Measurements from ENCODE around the gene TAS2R38. TPM values are rescaled to one million over a fixed set of nuclear protein-coding genes. Genes with fewer than 3 reads are reported as not detected.

TAS2R38 gene
- total RNA-seq, 6 experiments from 2014 or later: not detected

DNA sequence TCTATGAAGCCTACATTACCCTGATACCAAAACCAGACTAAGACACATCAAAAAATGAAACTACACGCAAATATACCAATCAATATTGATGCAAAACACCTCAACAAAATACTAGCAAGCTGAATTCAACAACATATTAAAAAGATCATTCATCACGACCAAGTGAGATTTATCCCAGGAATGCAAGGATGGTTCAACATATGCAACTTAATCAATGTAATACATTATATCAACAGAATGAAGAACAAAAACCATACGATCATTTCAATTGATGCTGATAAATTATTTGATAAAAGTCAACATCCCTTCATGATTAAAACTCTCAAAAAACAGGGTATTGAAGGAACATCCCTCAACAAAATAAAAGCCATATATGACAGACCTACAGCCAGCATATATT is 32.5 kb downstream of the TAS2R38 start:
- no peaks in the 10 kb centered on the region for H3K27me3 ChIP-seq
- H3K27ac ChIP-seq: no peak overlapping the region
- no peak for TF ChIP-seq POLR2A (IDR thresholded peaks at IDR 0.05)
- TF ChIP-seq CTCF (IDR thresholded peaks at IDR 0.05): no peak
- intact Hi-C loops (cut with DNase I): no loop called here
- 46% methylated on average over 3 of the region's 3 CpGs for WGBS (ENCODE audit: insufficient coverage, low coverage, low lambda C conversion rate, missing lambda C conversion rate)
- no peaks in the 10 kb centered on the region for H3K36me3 ChIP-seq
- DNase-seq: no peak
- no peaks in the 10 kb centered on the region for H3K9me3 ChIP-seq
- no peaks in the 10 kb centered on the region for H3K4me1 ChIP-seq
- no peak for ATAC-seq
- no peak overlapping the region for H3K4me3 ChIP-seq

- TF ChIP-seq POLR2A (IDR thresholded peaks at IDR 0.05) (no peak), CTCF (IDR thresholded peaks at IDR 0.05) (no peak)
- H3K9me3 ChIP-seq: no peaks in the 10 kb centered on the region
- H3K27me3 ChIP-seq: no peaks in the 10 kb centered on the region
- H3K4me1 ChIP-seq: no peaks in the 10 kb centered on the region
- ATAC-seq (no peak), DNase-seq (no peak)
- H3K4me3 ChIP-seq: no peak overlapping the region
- no peak overlapping the region for H3K27ac ChIP-seq
- H3K36me3 ChIP-seq: no peaks in the 10 kb centered on the region
- 73% methylated on average over 4 of the region's 5 CpGs for WGBS (ENCODE audit: insufficient coverage, low coverage, low lambda C conversion rate, missing lambda C conversion rate)
- intact Hi-C loops (cut with DNase I): no loop called here
Measured at GRCh38 chr7:141930211-141930610, 43.4 kb downstream of the TAS2R38 start.

DNA sequence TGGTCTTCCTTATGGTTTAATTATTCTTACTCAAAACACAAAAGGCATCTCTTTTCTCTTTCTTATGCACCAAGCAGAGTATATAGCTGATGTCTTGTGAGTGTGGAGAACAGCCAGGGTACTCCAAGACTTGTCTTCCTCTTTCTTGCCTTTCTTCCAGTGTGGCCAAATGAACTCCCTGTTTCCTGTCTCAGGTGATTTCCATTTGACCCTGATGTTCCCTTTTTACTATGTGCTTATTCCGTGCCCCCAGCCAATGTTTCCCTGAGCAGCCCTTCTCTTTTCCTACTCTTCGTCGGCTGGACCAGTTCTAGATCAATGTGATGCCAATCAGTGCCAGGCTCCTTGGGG is 44.8 kb downstream of the TAS2R38 start:
- H3K27me3 ChIP-seq: no peaks in the 10 kb centered on the region
- 17% methylated on average over 2 of the region's 3 CpGs for WGBS (ENCODE audit: insufficient coverage, low coverage, low lambda C conversion rate, missing lambda C conversion rate)
- no peaks in the 10 kb centered on the region for H3K36me3 ChIP-seq
- intact Hi-C loops (cut with DNase I): no loop called here
- no peaks in the 10 kb centered on the region for H3K4me1 ChIP-seq
- ATAC-seq: no peak
- no peak overlapping the region for H3K4me3 ChIP-seq
- DNase-seq: no peak
- no peak for TF ChIP-seq POLR2A (IDR thresholded peaks at IDR 0.05)
- TF ChIP-seq CTCF (IDR thresholded peaks at IDR 0.05): no peak
- no peaks in the 10 kb centered on the region for H3K9me3 ChIP-seq
- H3K27ac ChIP-seq: no peak overlapping the region

- Histone ChIP-seq H3K4me1 (no peaks in the 10 kb centered on the region), H3K9me3 (no peaks in the 10 kb centered on the region), H3K27me3 (no peaks in the 10 kb centered on the region), H3K36me3 (no peaks in the 10 kb centered on the region), H3K4me3 (no peak overlapping the region), H3K27ac (no peak overlapping the region)
- DNase-seq (no peak), ATAC-seq (no peak)
- intact Hi-C loops (cut with DNase I): no loop called here
- TF ChIP-seq CTCF (IDR thresholded peaks at IDR 0.05) (no peak), POLR2A (IDR thresholded peaks at IDR 0.05) (no peak)
- 34% methylated on average over 2 of the region's 2 CpGs for WGBS (ENCODE audit: insufficient coverage, low coverage, low lambda C conversion rate, missing lambda C conversion rate)
Measured at GRCh38 chr7:141928146-141928844, 45.3 kb downstream of the TAS2R38 start.

Other genes with a start within 250 kb of the TAS2R38 start
- 100 to 1,000 TPM in 1 of 6 experiments, 10 to 100 TPM in 5; 38.6 to 115 (median 48.8) TPM for gene SSBP1, start 235.4 kb downstream of the TAS2R38 start, total RNA-seq
- gene TAS2R3, start 209.7 kb downstream of the TAS2R38 start, total RNA-seq: 1 to 10 TPM in 1 of 6 experiments, under 1 TPM in 5; 0.31 to 3.5 (median 0.55) TPM
- under 1 TPM; 0.32 to 0.74 (median 0.52) TPM for gene TAS2R4, start 197.1 kb downstream of the TAS2R38 start, total RNA-seq
- under 1 TPM in 5 of 6 experiments, not detected in 1; 0.43 to 0.68 (median 0.51) TPM for gene TAS2R5, start 183.6 kb downstream of the TAS2R38 start, total RNA-seq
- not detected for gene PRSS37, start 132.3 kb downstream of the TAS2R38 start, total RNA-seq
- not detected for gene OR9A4, start 57.4 kb downstream of the TAS2R38 start, total RNA-seq
- 1 to 10 TPM in 1 of 6 experiments, under 1 TPM in 4, not detected in 1; 0.27 to 1.2 (median 0.92) TPM for gene CLEC5A, start 26.8 kb downstream of the TAS2R38 start, total RNA-seq
- gene MGAM, start 22.1 kb upstream of the TAS2R38 start, total RNA-seq: 10 to 100 TPM in 1 of 6 experiments, 1 to 10 TPM in 2, under 1 TPM in 3; 0.68 to 15.7 (median 1.0) TPM
- 1 to 10 TPM in 1 of 6 experiments, under 1 TPM in 5; 0.09 to 4.4 (median 0.25) TPM for gene MGAM2, start 137.9 kb upstream of the TAS2R38 start, total RNA-seq

Data from right lobe of liver (tissue), 6 donors.